Small intestine (tissue), 7 donors: ENCODE results near the gene ZFR. TPM values are rescaled to one million over a fixed set of nuclear protein-coding genes. Genes with fewer than 3 reads are reported as not detected.
A peak's percentile ranks its signal among the peaks of the same experiment; 100 is the strongest.
"Not testable (repeated sequence)": the region's sequence is repeated elsewhere in the genome, so short reads cannot be mapped to it uniquely, and the experiment has no call there.

Experiments used
- DNase-seq, 2 donors: peaks; one replicate each; pipeline versions ENCODE4 v3.0.0 to v3.0.0-alpha.2; 2013
- FAIRE-seq: peaks from 2 replicates; lab custom pipeline; 2012; peaks lifted over from hg19 to GRCh38; lab: Jason Lieb, UNC
- H3K27ac ChIP-seq, 3 donors: one replicate each; pipeline ENCODE4 v1.5.1; 2013; ENCODE audit warnings: low read length in 2 of 3, mild to moderate bottlenecking in 2 of 3, control low read depth in 1 of 3, inconsistent platforms in 1 of 3, low read depth in 1 of 3, moderate library complexity in 1 of 3
- H3K27me3 ChIP-seq, 3 donors: one replicate each; pipeline ENCODE4 v1.6.1; 2013; ENCODE audit warnings: low read length in 3 of 3, inconsistent platforms in 1 of 3; ENCODE audit not compliant: control insufficient read depth in 3 of 3, insufficient read depth in 3 of 3
- H3K36me3 ChIP-seq, 3 donors: one replicate each; pipeline ENCODE4 v1.6.1; 2013; ENCODE audit warnings: low read length in 3 of 3, inconsistent platforms in 1 of 3, low read depth in 1 of 3, mild to moderate bottlenecking in 1 of 3, moderate library complexity in 1 of 3; ENCODE audit not compliant: control insufficient read depth in 3 of 3, insufficient read depth in 2 of 3
- H3K4me1 ChIP-seq, 3 donors: one replicate each; pipeline ENCODE4 v1.6.1; 2013; ENCODE audit warnings: low read length in 2 of 3, inconsistent platforms in 1 of 3, low read depth in 1 of 3, mild to moderate bottlenecking in 1 of 3, moderate library complexity in 1 of 3; ENCODE audit not compliant: control insufficient read depth in 3 of 3, insufficient read depth in 2 of 3
- H3K4me3 ChIP-seq, 3 donors: one replicate each; pipeline ENCODE4 v1.5.1; 2013; ENCODE audit warnings: low read length in 3 of 3, control low read depth in 1 of 3, inconsistent platforms in 1 of 3, low read depth in 1 of 3, mild to moderate bottlenecking in 1 of 3, moderate library complexity in 1 of 3
- H3K9me3 ChIP-seq, 2 donors: one replicate each; pipeline ENCODE4 v1.6.1; 2013; ENCODE audit warnings: low read depth in 1 of 2, low read length in 1 of 2; ENCODE audit not compliant: control insufficient read depth in 2 of 2, insufficient read depth in 1 of 2
- WGBS, 3 donors: extraction: QIAGEN DNeasy Blood & Tissue Kit; methylation state at CpG; one replicate each; pipeline ENCODE4 v1.1.7; 2013; 5-methylcytosine and 5-hydroxymethylcytosine counted together
- polyA plus RNA-seq, 4 donors: library from polyadenylated mRNA; stranded (reverse) in 3 of 4; unstranded in 1 of 4; fragments of 200-250 nt in 3 of 4; fragments of 120-200 nt in 1 of 4; gene quantifications; one replicate each; pipeline versions ENCODE4 v1.2.1 to v1.2.3, GENCODE V29; 2013
- donor health status: healthy with polysubstance abuse.
- donor health status: control.
- donor health status: control.
- donor health status: Bipolar disorder and iron deficiency.
- donor health status: healthy.

The ZFR gene
- polyA plus RNA-seq, 4 donors: 28.2 to 71.0 (median 30.3) TPM

GRCh38 chr5:32460702-32461101 is 16.2 kb upstream of the ZFR start:
- H3K27ac ChIP-seq: no peak overlapping the region
- 89 to 96% (median 90%) methylated on average over 2 of the region's 2 CpGs for WGBS, 3 donors
- H3K9me3 ChIP-seq: peaks cover 0 to 14% of the 10 kb centered on the region in 2 donors
- H3K4me1 ChIP-seq: peaks cover 0 to 13% (median 0%) of the 10 kb centered on the region in 3 donors
- no peak overlapping the region for H3K4me3 ChIP-seq
- H3K36me3 ChIP-seq: no peaks in the 10 kb centered on the region
- DNase-seq (no peak), FAIRE-seq (no peak)
- no peaks in the 10 kb centered on the region for H3K27me3 ChIP-seq

- Histone ChIP-seq H3K27me3 (no peaks in the 10 kb centered on the region), H3K9me3 (peaks cover 0 to 14% of the 10 kb centered on the region in 2 donors), H3K4me3 (no peak overlapping the region), H3K36me3 (no peaks in the 10 kb centered on the region), H3K27ac (no peak overlapping the region), H3K4me1 (peaks cover 0 to 13% (median 0%) of the 10 kb centered on the region in 3 donors)
- FAIRE-seq (no peak), DNase-seq (peak; percentile 25 to 42)
- WGBS, 3 donors: 81 to 85% (median 82%) methylated on average over 5 of the region's 5 CpGs
These were observed 14.4 kb upstream of the ZFR start for GRCh38 chr5:32458880-32459495.

- no peak overlapping the region for H3K27ac ChIP-seq
- H3K9me3 ChIP-seq: peaks cover 0 to 14% of the 10 kb centered on the region in 2 donors
- 83 to 95% (median 86%) methylated on average over 6 of the region's 6 CpGs for WGBS, 3 donors
- no peak overlapping the region for H3K4me3 ChIP-seq
- no peaks in the 10 kb centered on the region for H3K27me3 ChIP-seq
- FAIRE-seq (no peak), DNase-seq (no peak)
- H3K36me3 ChIP-seq: no peaks in the 10 kb centered on the region
- H3K4me1 ChIP-seq: peaks cover 0 to 13% (median 0%) of the 10 kb centered on the region in 3 donors
These were observed 10.8 kb upstream of the ZFR start for GRCh38 chr5:32455311-32455710.

- H3K9me3 ChIP-seq: peaks cover 0 to 14% of the 10 kb centered on the region in 2 donors
- 93 to 94% (median 94%) methylated on average over 5 of the region's 5 CpGs for WGBS, 3 donors
- peaks cover 0 to 13% (median 0%) of the 10 kb centered on the region in 3 donors for H3K4me1 ChIP-seq
- FAIRE-seq (no peak), DNase-seq (no peak)
- H3K36me3 ChIP-seq: no peaks in the 10 kb centered on the region
- no peaks in the 10 kb centered on the region for H3K27me3 ChIP-seq
- H3K4me3 ChIP-seq: no peak overlapping the region
- H3K27ac ChIP-seq: no peak overlapping the region
These were observed 10.3 kb upstream of the ZFR start for GRCh38 chr5:32454821-32455220.

- WGBS, 3 donors: 82 to 90% (median 89%) methylated on average over 5 of the region's 5 CpGs
- H3K9me3 ChIP-seq: peaks cover 0 to 8% of the 10 kb centered on the region in 2 donors
- H3K36me3 ChIP-seq: no peaks in the 10 kb centered on the region
- H3K4me1 ChIP-seq: peaks cover 0 to 10% (median 0%) of the 10 kb centered on the region in 3 donors
- no peak for DNase-seq
- no peak overlapping the region for H3K27ac ChIP-seq
- FAIRE-seq: no peak
- no peaks in the 10 kb centered on the region for H3K27me3 ChIP-seq
- no peak overlapping the region for H3K4me3 ChIP-seq
These were observed 9.4 kb upstream of the ZFR start for GRCh38 chr5:32453916-32454315.

- not testable (repeated sequence) for H3K4me1 ChIP-seq, H3K27me3 ChIP-seq, DNase-seq, FAIRE-seq, H3K9me3 ChIP-seq, H3K27ac ChIP-seq, H3K4me3 ChIP-seq, H3K36me3 ChIP-seq
- 73 to 87% (median 82%) methylated on average over 6 of the region's 6 CpGs for WGBS, 3 donors
These were observed 7.8 kb upstream of the ZFR start for GRCh38 chr5:32452316-32452715.

GRCh38 chr5:32450952-32451351 is 6.4 kb upstream of the ZFR start:
- Histone ChIP-seq H3K27ac (no peak overlapping the region), H3K27me3 (no peaks in the 10 kb centered on the region), H3K9me3 (no peaks in the 10 kb centered on the region), H3K36me3 (no peaks in the 10 kb centered on the region), H3K4me3 (no peak overlapping the region), H3K4me1 (peaks cover 0 to 5% (median 0%) of the 10 kb centered on the region in 3 donors)
- DNase-seq (no peak), FAIRE-seq (no peak)
- 40 to 88% (median 59%) methylated on average over 1 of the region's 1 CpG for WGBS, 3 donors

GRCh38 chr5:32449262-32449661 is 4.7 kb upstream of the ZFR start:
- no peaks in the 10 kb centered on the region for H3K9me3 ChIP-seq
- H3K36me3 ChIP-seq: no peaks in the 10 kb centered on the region
- WGBS, 3 donors: 44 to 83% (median 67%) methylated on average over 2 of the region's 2 CpGs
- peaks cover 0 to 10% (median 0%) of the 10 kb centered on the region in 3 donors for H3K4me1 ChIP-seq
- DNase-seq (no peak), FAIRE-seq (no peak)
- H3K27me3 ChIP-seq: no peaks in the 10 kb centered on the region
- H3K4me3 ChIP-seq: no peak overlapping the region
- no peak overlapping the region for H3K27ac ChIP-seq

- no peaks in the 10 kb centered on the region for H3K9me3 ChIP-seq
- H3K27ac ChIP-seq: peak overlapping the region in 1 of 3 donors; percentile 61
- no peak overlapping the region for H3K4me3 ChIP-seq
- no peaks in the 10 kb centered on the region for H3K27me3 ChIP-seq
- DNase-seq (peak; percentile 71 to 79), FAIRE-seq (no peak)
- H3K4me1 ChIP-seq: peaks cover 0 to 14% (median 2%) of the 10 kb centered on the region in 3 donors
- WGBS, 3 donors: 13 to 62% (median 46%) methylated on average over 5 of the region's 5 CpGs
- H3K36me3 ChIP-seq: no peaks in the 10 kb centered on the region
These were observed 2.1 kb upstream of the ZFR start for GRCh38 chr5:32446630-32447029.
